Small intestine (tissue), 7 donors: ENCODE measurements around the gene TNFRSF1B. TPM values are rescaled to one million over a fixed set of nuclear protein-coding genes. Genes with fewer than 3 reads are reported as not detected.

Source experiments
- DNase-seq, 2 donors: peaks; one replicate each; pipeline versions ENCODE4 v3.0.0 to v3.0.0-alpha.2; 2013
- FAIRE-seq: peaks from 2 replicates; lab custom pipeline; 2012; peaks lifted over from hg19 to GRCh38; lab: Jason Lieb, UNC
- H3K27ac ChIP-seq, 3 donors: one replicate each; pipeline ENCODE4 v1.5.1; 2013; ENCODE audit warnings: low read length in 2 of 3, mild to moderate bottlenecking in 2 of 3, control low read depth in 1 of 3, inconsistent platforms in 1 of 3, low read depth in 1 of 3, moderate library complexity in 1 of 3
- H3K27me3 ChIP-seq, 3 donors: one replicate each; pipeline ENCODE4 v1.6.1; 2013; ENCODE audit warnings: low read length in 3 of 3, inconsistent platforms in 1 of 3; ENCODE audit not compliant: control insufficient read depth in 3 of 3, insufficient read depth in 3 of 3
- H3K36me3 ChIP-seq, 3 donors: one replicate each; pipeline ENCODE4 v1.6.1; 2013; ENCODE audit warnings: low read length in 3 of 3, inconsistent platforms in 1 of 3, low read depth in 1 of 3, mild to moderate bottlenecking in 1 of 3, moderate library complexity in 1 of 3; ENCODE audit not compliant: control insufficient read depth in 3 of 3, insufficient read depth in 2 of 3
- H3K4me1 ChIP-seq, 3 donors: one replicate each; pipeline ENCODE4 v1.6.1; 2013; ENCODE audit warnings: low read length in 2 of 3, inconsistent platforms in 1 of 3, low read depth in 1 of 3, mild to moderate bottlenecking in 1 of 3, moderate library complexity in 1 of 3; ENCODE audit not compliant: control insufficient read depth in 3 of 3, insufficient read depth in 2 of 3
- H3K4me3 ChIP-seq, 3 donors: one replicate each; pipeline ENCODE4 v1.5.1; 2013; ENCODE audit warnings: low read length in 3 of 3, control low read depth in 1 of 3, inconsistent platforms in 1 of 3, low read depth in 1 of 3, mild to moderate bottlenecking in 1 of 3, moderate library complexity in 1 of 3
- H3K9me3 ChIP-seq, 2 donors: one replicate each; pipeline ENCODE4 v1.6.1; 2013; ENCODE audit warnings: low read depth in 1 of 2, low read length in 1 of 2; ENCODE audit not compliant: control insufficient read depth in 2 of 2, insufficient read depth in 1 of 2
- WGBS, 3 donors: extraction: QIAGEN DNeasy Blood & Tissue Kit; methylation state at CpG; one replicate each; pipeline ENCODE4 v1.1.7; 2013; 5-methylcytosine and 5-hydroxymethylcytosine counted together
- polyA plus RNA-seq, 4 donors: library from polyadenylated mRNA; stranded (reverse) in 3 of 4; unstranded in 1 of 4; fragments of 200-250 nt in 3 of 4; fragments of 120-200 nt in 1 of 4; gene quantifications; one replicate each; pipeline versions ENCODE4 v1.2.1 to v1.2.3, GENCODE V29; 2013
- donor health status: healthy with polysubstance abuse.
- donor health status: control.
- donor health status: control.
- donor health status: Bipolar disorder and iron deficiency.
- donor health status: healthy.

TNFRSF1B gene
- polyA plus RNA-seq, 4 donors = 16.0 to 30.4 (median 18.6) TPM

- Histone ChIP-seq H3K4me3 (no peak overlapping the region), H3K27ac (peak overlapping the region; percentile 59 to 95 (median 69)), H3K9me3 (peaks cover 0 to 4% of the 10 kb centered on the region in 2 donors), H3K36me3 (peaks cover 0 to 2% (median 0%) of the 10 kb centered on the region in 3 donors), H3K4me1 (peaks cover 7 to 64% (median 26%) of the 10 kb centered on the region in 3 donors), H3K27me3 (no peaks in the 10 kb centered on the region)
- DNase-seq (no peak), FAIRE-seq (no peak)
- WGBS, 3 donors = 94 to 100% (median 97%) methylated on average over 4 of the region's 4 CpGs
Measured at GRCh38 chr1:12144969-12145368, 21.8 kb upstream of the TNFRSF1B start.

GRCh38 chr1:12145616-12146342 is 21.0 kb upstream of the TNFRSF1B start:
- FAIRE-seq (no peak), DNase-seq (no peak)
- Histone ChIP-seq H3K27me3 (no peaks in the 10 kb centered on the region), H3K9me3 (peaks cover 0 to 5% of the 10 kb centered on the region in 2 donors), H3K4me3 (no peak overlapping the region), H3K36me3 (peaks cover 0 to 2% (median 0%) of the 10 kb centered on the region in 3 donors), H3K27ac (no peak overlapping the region), H3K4me1 (peaks cover 7 to 73% (median 21%) of the 10 kb centered on the region in 3 donors)
- WGBS, 3 donors = 88 to 90% (median 88%) methylated on average over 12 of the region's 12 CpGs

GRCh38 chr1:12146343-12147112 is 20.3 kb upstream of the TNFRSF1B start:
- 83 to 84% (median 83%) methylated on average over 20 of the region's 20 CpGs for WGBS, 3 donors
- H3K36me3 ChIP-seq = peaks cover 0 to 2% (median 0%) of the 10 kb centered on the region in 3 donors
- H3K27me3 ChIP-seq = no peaks in the 10 kb centered on the region
- H3K4me1 ChIP-seq = peaks cover 7 to 76% (median 21%) of the 10 kb centered on the region in 3 donors
- FAIRE-seq (no peak), DNase-seq (no peak)
- no peak overlapping the region for H3K4me3 ChIP-seq
- H3K27ac ChIP-seq = peak overlapping the region; percentile 45 to 87 (median 77)
- H3K9me3 ChIP-seq = peaks cover 0 to 5% of the 10 kb centered on the region in 2 donors

GRCh38 chr1:12147201-12147701 is 19.5 kb upstream of the TNFRSF1B start:
- Histone ChIP-seq H3K4me3 (no peak overlapping the region), H3K27ac (peak overlapping the region; percentile 77 to 87 (median 85)), H3K27me3 (no peaks in the 10 kb centered on the region), H3K4me1 (peaks cover 7 to 72% (median 22%) of the 10 kb centered on the region in 3 donors), H3K36me3 (peaks cover 0 to 2% (median 0%) of the 10 kb centered on the region in 3 donors), H3K9me3 (peaks cover 0 to 5% of the 10 kb centered on the region in 2 donors)
- DNase-seq (no peak), FAIRE-seq (no peak)
- WGBS, 3 donors = 67 to 89% (median 76%) methylated on average over 8 of the region's 8 CpGs

- Histone ChIP-seq H3K4me1 (peaks cover 7 to 61% (median 23%) of the 10 kb centered on the region in 3 donors), H3K4me3 (no peak overlapping the region), H3K36me3 (no peaks in the 10 kb centered on the region), H3K9me3 (peaks cover 0 to 5% of the 10 kb centered on the region in 2 donors), H3K27ac (peak overlapping the region; percentile 77 to 87 (median 85)), H3K27me3 (no peaks in the 10 kb centered on the region)
- WGBS, 3 donors = 21 to 49% (median 40%) methylated on average over 8 of the region's 8 CpGs
- no peak for FAIRE-seq
- peak; percentile 93 to 98 for DNase-seq
Measured at GRCh38 chr1:12148160-12148957, 18.4 kb upstream of the TNFRSF1B start.

GRCh38 chr1:12148958-12149790 is 17.6 kb upstream of the TNFRSF1B start:
- H3K27ac ChIP-seq = peak overlapping the region; percentile 85 to 88 (median 87)
- H3K9me3 ChIP-seq = peaks cover 0 to 5% of the 10 kb centered on the region in 2 donors
- 64 to 68% (median 64%) methylated on average over 5 of the region's 5 CpGs for WGBS, 3 donors
- no peak overlapping the region for H3K4me3 ChIP-seq
- no peaks in the 10 kb centered on the region for H3K36me3 ChIP-seq
- DNase-seq (no peak), FAIRE-seq (no peak)
- peaks cover 7 to 53% (median 17%) of the 10 kb centered on the region in 3 donors for H3K4me1 ChIP-seq
- H3K27me3 ChIP-seq = no peaks in the 10 kb centered on the region

- peaks cover 6 to 48% (median 15%) of the 10 kb centered on the region in 3 donors for H3K4me1 ChIP-seq
- WGBS, 3 donors = 83 to 89% (median 89%) methylated on average over 6 of the region's 6 CpGs
- H3K36me3 ChIP-seq = no peaks in the 10 kb centered on the region
- FAIRE-seq (no peak), DNase-seq (no peak)
- H3K27me3 ChIP-seq = no peaks in the 10 kb centered on the region
- H3K4me3 ChIP-seq = no peak overlapping the region
- peak overlapping the region; percentile 66 to 88 (median 85) for H3K27ac ChIP-seq
- peaks cover 0 to 5% of the 10 kb centered on the region in 2 donors for H3K9me3 ChIP-seq
Measured at GRCh38 chr1:12149791-12150175, 17.0 kb upstream of the TNFRSF1B start.
